LNCaP clone FGC (cell line): ENCODE data around the gene DPH2.

ENCODE experiments used
- DNase-seq: peaks from one replicate; pipeline ENCODE4 v3.0.0-alpha.2; 2011; ENCODE audit warnings: low read depth
- H3K4me3 ChIP-seq: 2 replicates; pipeline ENCODE4 v1.5.1; 2011; ENCODE audit warnings: mild to moderate bottlenecking, low read depth, low read length, control low read depth
- TF ChIP-seq, protein P1 (sequence below): IDR thresholded peaks from 2 replicates; pipeline ENCODE4 v1.5.1; 2012; ENCODE audit warnings: mild to moderate bottlenecking; ENCODE audit not compliant: control insufficient read depth, insufficient read depth; ENCODE audit errors: extremely low read depth

Gene DPH2

DNA sequence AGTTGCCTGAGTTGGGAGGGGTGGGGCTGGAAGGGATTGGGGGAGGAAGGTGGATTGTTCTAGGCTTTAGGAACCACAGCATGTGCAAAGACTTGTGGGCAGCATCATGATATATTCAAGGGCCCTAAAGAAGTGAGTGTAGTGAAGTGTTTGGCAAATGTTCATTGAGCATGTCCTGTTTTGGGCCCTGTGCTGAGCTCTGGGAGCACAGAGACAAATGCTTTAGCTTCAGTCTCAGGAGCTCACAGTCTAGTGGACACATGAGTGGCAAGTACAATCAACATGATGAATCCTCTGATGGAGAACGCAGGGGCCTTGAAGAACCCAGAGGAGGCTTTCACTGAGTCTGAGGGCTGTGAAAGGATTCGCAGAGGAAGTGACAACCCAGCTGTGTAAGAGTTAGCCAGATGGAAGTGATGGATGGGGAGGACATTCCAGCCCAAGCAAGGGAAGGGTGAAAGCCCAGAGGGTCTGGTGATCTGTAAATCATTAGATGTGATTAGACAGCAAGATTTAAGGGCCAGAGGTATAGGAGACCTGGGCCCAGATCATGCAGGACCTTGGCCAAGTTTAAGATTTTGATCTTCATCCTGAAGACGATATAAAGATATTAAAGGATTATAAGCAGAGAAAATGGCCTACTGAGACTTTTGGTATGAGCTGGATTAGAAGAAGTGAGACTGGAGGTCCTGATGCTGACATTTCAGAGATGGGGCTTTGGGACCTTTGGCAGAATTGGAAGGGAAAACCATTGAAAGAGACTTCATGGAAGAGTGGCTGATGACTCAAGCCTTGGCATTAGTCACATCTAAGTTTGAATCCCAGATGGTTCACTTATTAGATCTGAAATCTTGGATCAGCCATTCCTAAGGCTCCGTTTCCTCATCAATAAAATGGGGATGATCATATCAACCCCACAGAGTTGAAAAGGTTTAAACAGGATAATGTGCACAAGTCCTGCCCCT, 18.5 kb upstream of the DPH2 start:
- TF ChIP-seq, protein P1, sequence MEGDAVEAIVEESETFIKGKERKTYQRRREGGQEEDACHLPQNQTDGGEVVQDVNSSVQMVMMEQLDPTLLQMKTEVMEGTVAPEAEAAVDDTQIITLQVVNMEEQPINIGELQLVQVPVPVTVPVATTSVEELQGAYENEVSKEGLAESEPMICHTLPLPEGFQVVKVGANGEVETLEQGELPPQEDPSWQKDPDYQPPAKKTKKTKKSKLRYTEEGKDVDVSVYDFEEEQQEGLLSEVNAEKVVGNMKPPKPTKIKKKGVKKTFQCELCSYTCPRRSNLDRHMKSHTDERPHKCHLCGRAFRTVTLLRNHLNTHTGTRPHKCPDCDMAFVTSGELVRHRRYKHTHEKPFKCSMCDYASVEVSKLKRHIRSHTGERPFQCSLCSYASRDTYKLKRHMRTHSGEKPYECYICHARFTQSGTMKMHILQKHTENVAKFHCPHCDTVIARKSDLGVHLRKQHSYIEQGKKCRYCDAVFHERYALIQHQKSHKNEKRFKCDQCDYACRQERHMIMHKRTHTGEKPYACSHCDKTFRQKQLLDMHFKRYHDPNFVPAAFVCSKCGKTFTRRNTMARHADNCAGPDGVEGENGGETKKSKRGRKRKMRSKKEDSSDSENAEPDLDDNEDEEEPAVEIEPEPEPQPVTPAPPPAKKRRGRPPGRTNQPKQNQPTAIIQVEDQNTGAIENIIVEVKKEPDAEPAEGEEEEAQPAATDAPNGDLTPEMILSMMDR = no peak
- H3K4me3 ChIP-seq = no peak overlapping the region
- DNase-seq = no peak

DNA sequence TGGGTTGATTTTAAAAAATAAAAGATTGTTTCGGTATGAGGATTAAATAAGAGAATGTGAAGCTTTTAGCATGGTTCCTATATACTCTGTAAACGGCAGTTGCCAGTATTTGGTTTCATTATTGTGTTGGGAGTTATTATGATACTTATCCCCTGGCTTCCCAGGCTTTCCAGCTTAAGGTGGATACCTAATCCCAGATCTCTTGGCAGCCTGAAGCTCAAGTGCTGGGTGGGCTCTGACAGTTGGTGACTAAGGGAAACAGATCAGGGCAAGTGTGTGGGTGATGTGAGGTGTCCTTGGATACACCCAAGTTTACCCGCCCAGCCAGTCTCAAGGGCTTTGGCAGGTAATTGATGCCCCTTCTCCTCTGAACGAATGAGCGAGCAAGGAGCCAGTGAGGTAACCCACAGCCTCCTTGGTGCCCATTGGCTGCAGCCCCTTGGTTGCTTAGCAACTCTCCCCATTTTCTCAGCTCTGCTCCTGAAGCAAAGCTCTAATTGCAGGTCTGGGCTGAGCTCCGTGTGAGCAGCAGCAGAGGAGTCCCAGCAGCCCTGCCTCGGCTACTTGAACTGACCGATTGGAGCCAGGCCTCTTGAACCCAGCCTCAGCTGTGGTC, 17.0 kb upstream of the DPH2 start:
- DNase-seq = no peak
- no peak overlapping the region for H3K4me3 ChIP-seq
- TF ChIP-seq, protein P1 = no peak

DNA sequence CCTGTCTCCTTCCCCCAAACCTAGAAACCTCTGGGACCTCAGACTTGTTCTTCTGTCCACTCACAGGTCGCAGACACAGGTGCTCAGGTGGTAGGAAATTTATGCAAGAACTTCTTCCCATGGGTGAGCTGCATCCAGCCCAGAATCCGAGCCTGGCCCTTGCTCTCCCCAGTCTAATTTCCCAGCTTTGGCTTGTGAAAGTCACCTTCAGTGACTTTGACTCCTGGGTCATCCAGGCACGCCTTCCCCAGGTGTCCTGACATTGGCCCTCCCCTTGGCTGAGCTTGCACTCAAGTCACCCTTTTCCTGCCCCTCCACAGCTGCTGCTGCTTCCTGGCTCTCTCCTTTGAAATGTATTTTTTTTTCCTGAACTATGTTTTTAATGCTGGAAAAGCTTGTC, 16.4 kb upstream of the DPH2 start:
- TF ChIP-seq, protein P1 = no peak
- no peak for DNase-seq
- no peak overlapping the region for H3K4me3 ChIP-seq

DNA sequence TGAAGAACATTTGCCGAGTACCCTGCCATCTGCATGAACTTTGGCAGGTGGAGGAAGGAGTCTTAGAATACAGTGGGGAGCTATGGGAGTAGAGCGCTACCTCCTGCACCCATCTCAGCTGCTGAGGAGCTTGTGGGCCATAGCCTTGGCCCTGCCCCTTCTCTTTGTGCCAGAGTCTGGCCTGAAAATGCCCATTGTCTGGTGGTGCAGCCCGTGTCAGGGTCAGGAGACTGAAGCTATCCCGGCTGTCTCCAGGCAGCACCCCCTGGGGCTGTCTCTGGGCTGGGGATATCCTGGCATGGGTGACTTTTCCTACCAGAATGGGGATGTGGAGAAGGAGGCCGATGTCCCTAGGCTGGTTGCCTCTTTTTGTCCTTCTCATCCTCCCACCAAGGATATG, 15.8 kb upstream of the DPH2 start:
- no peak for DNase-seq

DNA sequence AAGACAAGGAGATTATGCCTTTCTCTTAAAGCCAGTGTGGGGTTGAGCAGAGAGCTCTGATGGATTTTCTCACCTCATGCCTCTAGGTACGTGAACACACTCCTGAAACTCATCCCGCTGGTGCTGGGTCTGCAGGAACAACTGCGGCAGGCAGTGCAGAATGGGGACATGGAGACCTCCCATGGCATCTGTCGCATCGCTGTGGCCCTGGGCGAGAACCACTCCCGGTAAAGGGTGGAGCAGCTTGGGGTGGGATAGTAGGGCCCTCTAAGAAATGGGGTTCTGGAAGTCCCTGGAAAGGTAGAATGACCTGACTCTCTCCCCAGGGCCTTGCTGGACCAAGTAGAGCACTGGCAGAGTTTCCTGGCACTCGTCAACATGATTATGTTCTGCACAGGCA, 13.6 kb upstream of the DPH2 start:
- DNase-seq = no peak
- TF ChIP-seq, protein P1 = no peak
- H3K4me3 ChIP-seq = no peak overlapping the region

More for the DNA sequence above, 15.8 kb upstream of the DPH2 start:
- no peak overlapping the region for H3K4me3 ChIP-seq
- TF ChIP-seq, protein P1 = no peak

DNA sequence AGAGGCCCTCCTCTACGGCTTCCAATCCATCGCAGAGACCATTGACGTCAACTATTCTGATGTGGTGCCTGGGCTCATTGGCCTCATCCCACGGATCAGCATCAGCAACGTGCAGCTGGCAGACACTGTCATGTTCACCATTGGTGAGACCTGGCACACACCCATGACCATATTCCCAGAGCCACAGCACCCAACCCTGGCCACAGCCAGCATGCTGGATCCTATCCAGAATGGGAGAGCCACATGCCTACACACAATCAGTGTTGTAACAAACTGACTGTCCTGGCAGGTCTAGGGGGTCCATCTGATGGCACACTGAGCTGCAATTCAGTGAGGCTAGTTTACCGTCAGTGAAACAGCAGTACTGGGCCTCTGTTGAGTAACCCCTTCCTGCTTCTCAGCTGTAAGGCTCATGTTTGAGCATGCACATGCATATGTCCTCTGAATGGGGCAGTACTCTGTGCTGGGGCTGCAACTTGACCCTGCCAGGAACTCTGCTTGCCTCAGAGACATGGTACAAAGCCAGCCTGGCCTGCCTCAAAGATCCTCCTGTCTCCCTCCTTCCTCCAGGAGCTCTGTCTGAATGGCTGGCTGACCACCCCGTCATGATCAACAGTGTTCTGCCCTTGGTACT, 12.3 kb upstream of the DPH2 start:
- TF ChIP-seq, protein P1 = no peak
- DNase-seq = no peak

More for the DNA sequence above, 12.3 kb upstream of the DPH2 start:
- no peak overlapping the region for H3K4me3 ChIP-seq
